ENCODE results near the gene EML1. TPM values are rescaled to one million over a fixed set of nuclear protein-coding genes. Genes with fewer than 3 reads are reported as not detected.

The EML1 gene
- total and polyA plus RNA-seq, 3 donors from 2014 or later = 18.1 to 22.7 (median 22.0) TPM

DNA sequence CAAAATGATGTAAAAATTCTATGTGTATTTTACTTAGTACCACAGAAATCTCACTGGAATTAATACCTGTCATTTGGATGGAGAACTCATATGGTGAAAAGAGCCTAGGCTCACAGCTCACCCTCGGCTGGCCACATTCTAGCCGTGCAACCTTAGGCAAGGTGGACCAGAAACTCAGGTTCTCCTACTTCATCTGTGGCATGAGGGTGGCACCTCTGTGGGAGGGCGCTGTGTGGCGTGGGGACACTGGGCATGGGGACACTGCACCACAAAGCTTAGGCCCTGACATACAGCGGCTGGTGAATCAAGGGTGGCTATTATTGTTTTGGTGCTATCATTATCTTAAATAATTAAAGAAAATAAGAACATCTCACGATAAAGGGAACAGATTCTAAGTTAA, 47.1 kb downstream of the EML1 start:
- TF ChIP-seq POLR2A (IDR thresholded peaks at IDR 0.05) = no peak
- TF ChIP-seq, protein P1, sequence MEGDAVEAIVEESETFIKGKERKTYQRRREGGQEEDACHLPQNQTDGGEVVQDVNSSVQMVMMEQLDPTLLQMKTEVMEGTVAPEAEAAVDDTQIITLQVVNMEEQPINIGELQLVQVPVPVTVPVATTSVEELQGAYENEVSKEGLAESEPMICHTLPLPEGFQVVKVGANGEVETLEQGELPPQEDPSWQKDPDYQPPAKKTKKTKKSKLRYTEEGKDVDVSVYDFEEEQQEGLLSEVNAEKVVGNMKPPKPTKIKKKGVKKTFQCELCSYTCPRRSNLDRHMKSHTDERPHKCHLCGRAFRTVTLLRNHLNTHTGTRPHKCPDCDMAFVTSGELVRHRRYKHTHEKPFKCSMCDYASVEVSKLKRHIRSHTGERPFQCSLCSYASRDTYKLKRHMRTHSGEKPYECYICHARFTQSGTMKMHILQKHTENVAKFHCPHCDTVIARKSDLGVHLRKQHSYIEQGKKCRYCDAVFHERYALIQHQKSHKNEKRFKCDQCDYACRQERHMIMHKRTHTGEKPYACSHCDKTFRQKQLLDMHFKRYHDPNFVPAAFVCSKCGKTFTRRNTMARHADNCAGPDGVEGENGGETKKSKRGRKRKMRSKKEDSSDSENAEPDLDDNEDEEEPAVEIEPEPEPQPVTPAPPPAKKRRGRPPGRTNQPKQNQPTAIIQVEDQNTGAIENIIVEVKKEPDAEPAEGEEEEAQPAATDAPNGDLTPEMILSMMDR (IDR thresholded peaks at IDR 0.05) = no peak
- 91 to 95% methylated on average over 6 of the region's 6 CpGs for WGBS, 2 donors
- no peaks in the 10 kb centered on the region for H3K4me1 ChIP-seq

DNA sequence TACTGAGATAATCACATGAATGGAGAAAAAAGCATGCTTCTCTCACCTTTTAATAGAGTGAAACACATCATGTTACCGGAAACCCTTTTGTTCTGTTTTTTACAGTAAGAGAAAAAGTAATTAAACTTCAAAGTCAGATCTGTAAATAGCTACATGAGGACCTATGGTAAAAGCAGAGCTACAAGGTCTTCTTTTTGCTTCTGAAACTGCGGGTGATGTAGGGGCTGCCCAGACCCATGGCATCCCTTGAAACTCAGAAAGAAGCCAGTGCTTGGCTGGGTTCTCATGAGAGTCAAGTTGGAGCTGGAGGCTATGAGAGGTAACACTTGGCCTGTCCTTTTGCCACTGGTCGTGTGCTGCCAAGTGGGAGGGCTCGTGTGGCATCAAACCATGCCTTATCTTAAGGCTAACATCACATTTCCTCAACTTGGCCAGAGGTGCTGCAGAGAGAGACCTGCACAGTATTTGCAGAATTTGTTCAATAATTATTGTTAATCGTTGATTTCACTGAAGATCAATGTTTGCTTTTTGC, 47.6 kb downstream of the EML1 start:
- H3K27ac ChIP-seq = no peak overlapping the region

More for the DNA sequence above, 47.1 kb downstream of the EML1 start:
- H3K9me3 ChIP-seq = no peaks in the 10 kb centered on the region
- no peak for DNase-seq
- H3K4me3 ChIP-seq = no peak overlapping the region
- H3K36me3 ChIP-seq (ENCODE audit: low read depth, missing control alignments) = no peaks in the 10 kb centered on the region
- H3K27me3 ChIP-seq = no peaks in the 10 kb centered on the region
- intact Hi-C loops (cut with DNase I; ENCODE audit: low total_unique reads) = no loop called here
- no peak overlapping the region for H3K27ac ChIP-seq

DNA sequence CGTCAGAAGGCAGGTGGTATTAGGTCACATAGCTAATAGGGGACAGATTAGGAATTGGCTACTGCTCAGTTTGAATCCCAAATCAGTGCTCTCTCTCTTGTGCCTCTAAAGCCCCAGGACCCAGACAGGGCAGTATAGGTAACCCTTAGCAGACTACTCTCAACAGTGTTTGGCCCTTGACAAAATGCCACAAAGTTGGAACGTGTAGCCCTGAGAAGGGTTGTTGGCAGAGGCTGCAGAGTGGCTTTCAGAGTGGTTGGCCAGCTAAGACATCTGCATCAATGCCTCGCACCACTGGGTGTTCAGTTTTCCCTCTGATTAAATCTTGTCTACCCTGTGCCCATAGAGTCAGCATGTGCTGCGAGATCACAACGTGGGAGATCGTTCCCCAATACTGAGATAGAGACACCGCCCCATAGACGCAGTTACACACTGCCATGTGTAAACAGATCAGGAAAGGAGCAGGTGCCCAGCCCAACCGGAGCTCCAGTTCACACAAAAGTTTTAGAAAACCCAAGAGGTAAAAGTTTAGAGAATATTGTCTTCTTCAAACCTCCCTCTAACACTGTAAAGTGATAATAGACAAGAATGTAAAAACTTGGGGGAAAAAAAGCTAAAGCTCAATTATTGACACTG, 48.3 kb downstream of the EML1 start:
- no peak for DNase-seq
- no peaks in the 10 kb centered on the region for H3K36me3 ChIP-seq (ENCODE audit: low read depth, missing control alignments)
- H3K27me3 ChIP-seq = no peaks in the 10 kb centered on the region
- H3K27ac ChIP-seq = no peak overlapping the region
- TF ChIP-seq, protein P1 (IDR thresholded peaks at IDR 0.05) = no peak
- no peak for TF ChIP-seq POLR2A (IDR thresholded peaks at IDR 0.05)
- no peaks in the 10 kb centered on the region for H3K4me1 ChIP-seq
- intact Hi-C loops (cut with DNase I; ENCODE audit: low total_unique reads) = no loop called here
- 78 to 82% methylated on average over 8 to 9 of the region's 9 CpGs for WGBS, 2 donors
- H3K4me3 ChIP-seq = no peak overlapping the region
- no peaks in the 10 kb centered on the region for H3K9me3 ChIP-seq

More for the DNA sequence above, 47.6 kb downstream of the EML1 start:
- no peaks in the 10 kb centered on the region for H3K9me3 ChIP-seq
- H3K4me3 ChIP-seq = no peak overlapping the region
- H3K36me3 ChIP-seq (ENCODE audit: low read depth, missing control alignments) = no peaks in the 10 kb centered on the region
- H3K4me1 ChIP-seq = no peaks in the 10 kb centered on the region
- intact Hi-C loops (cut with DNase I; ENCODE audit: low total_unique reads) = no loop called here
- WGBS, 2 donors = 74 to 85% methylated on average over 5 of the region's 5 CpGs
- no peaks in the 10 kb centered on the region for H3K27me3 ChIP-seq
- DNase-seq = no peak
- no peak for TF ChIP-seq POLR2A (IDR thresholded peaks at IDR 0.05)
- TF ChIP-seq, protein P1 (IDR thresholded peaks at IDR 0.05) = no peak

GRCh38 chr14:99842141-99842540, 48.9 kb downstream of the EML1 start:
- whole genome bisulfite sequencing, 2 donors = 61 to 64% methylated on average over 1 of the region's 1 CpG
- H3K4me3 ChIP-seq = no peak overlapping the region
- no peaks in the 10 kb centered on the region for H3K36me3 ChIP-seq (ENCODE audit: low read depth, missing control alignments)
- no peaks in the 10 kb centered on the region for H3K4me1 ChIP-seq
- no peaks in the 10 kb centered on the region for H3K9me3 ChIP-seq
- no peak overlapping the region for H3K27ac ChIP-seq
- intact Hi-C loops (cut with DNase I; ENCODE audit: low total_unique reads) = no loop called here
- H3K27me3 ChIP-seq = no peaks in the 10 kb centered on the region
- TF ChIP-seq, protein P1 (IDR thresholded peaks at IDR 0.05) = no peak
- TF ChIP-seq POLR2A (IDR thresholded peaks at IDR 0.05) = no peak
- no peak for DNase-seq

- Histone ChIP-seq H3K9me3 (no peaks in the 10 kb centered on the region), H3K27me3 (no peaks in the 10 kb centered on the region)
These were observed 53.6 kb downstream of the EML1 start for GRCh38 chr14:99846808-99847207.

More at GRCh38 chr14:99846808-99847207, 53.6 kb downstream of the EML1 start:
- intact Hi-C loops (cut with DNase I; ENCODE audit: low total_unique reads) = no loop called here
- Histone ChIP-seq H3K4me1 (no peaks in the 10 kb centered on the region), H3K4me3 (no peak overlapping the region), H3K36me3 (ENCODE audit: low read depth, missing control alignments) (no peaks in the 10 kb centered on the region), H3K27ac (no peak overlapping the region)
- DNase-seq = no peak
- no peak for TF ChIP-seq POLR2A (IDR thresholded peaks at IDR 0.05)
- TF ChIP-seq, protein P1 (IDR thresholded peaks at IDR 0.05) = no peak
